Head of caudate nucleus (tissue), 42 donors: ENCODE data around the gene FUT4.
"Not testable (repeated sequence)": the region's sequence is repeated elsewhere in the genome, so short reads cannot be mapped to it uniquely, and the experiment has no call there.

Source experiments
- DNase-seq, 42 donors: peaks; one replicate each; pipeline versions ENCODE4 v3.0.0 to v3.0.0-alpha.2; 2020 to 2021; ENCODE audit warnings: mixed read lengths in 7 of 42
- intact Hi-C: fragments of 100-400 bp; cut with DNase I; formaldehyde crosslinking; loops from one replicate; pipeline ENCODE4 v1.15.0; 2022

The FUT4 gene

GRCh38 chr11:94526645-94527438, 16.9 kb upstream of the FUT4 start:
- no peak for DNase-seq
- intact Hi-C loops, result no loop called here

DNA sequence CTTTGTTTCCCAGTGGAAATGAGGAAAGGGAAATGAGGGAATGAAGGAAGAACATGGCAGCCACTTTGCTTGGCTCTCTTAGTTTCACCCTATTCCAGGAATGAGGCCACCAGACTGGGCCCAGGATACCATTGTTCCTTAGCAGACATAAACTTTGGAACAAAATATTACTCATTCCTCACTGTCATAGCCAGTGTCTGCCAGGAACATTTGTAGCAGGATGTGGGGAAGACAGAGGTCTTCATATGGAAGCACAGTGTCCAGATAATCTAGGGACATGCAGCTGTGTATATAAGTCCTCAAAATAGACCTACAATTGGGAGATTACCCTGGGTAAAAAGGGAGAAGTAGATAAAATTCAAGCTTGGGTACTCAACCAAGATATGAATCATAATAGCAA, 15.2 kb upstream of the FUT4 start:
- DNase-seq, result no peak
- intact Hi-C loops, result no loop called here

- DNase-seq, result no peak
- intact Hi-C loops, result no loop called here
Measured at GRCh38 chr11:94532211-94532610, 11.5 kb upstream of the FUT4 start.

GRCh38 chr11:94533206-94533605, 10.5 kb upstream of the FUT4 start:
- no peak for DNase-seq
- intact Hi-C loops, result no loop called here

DNA sequence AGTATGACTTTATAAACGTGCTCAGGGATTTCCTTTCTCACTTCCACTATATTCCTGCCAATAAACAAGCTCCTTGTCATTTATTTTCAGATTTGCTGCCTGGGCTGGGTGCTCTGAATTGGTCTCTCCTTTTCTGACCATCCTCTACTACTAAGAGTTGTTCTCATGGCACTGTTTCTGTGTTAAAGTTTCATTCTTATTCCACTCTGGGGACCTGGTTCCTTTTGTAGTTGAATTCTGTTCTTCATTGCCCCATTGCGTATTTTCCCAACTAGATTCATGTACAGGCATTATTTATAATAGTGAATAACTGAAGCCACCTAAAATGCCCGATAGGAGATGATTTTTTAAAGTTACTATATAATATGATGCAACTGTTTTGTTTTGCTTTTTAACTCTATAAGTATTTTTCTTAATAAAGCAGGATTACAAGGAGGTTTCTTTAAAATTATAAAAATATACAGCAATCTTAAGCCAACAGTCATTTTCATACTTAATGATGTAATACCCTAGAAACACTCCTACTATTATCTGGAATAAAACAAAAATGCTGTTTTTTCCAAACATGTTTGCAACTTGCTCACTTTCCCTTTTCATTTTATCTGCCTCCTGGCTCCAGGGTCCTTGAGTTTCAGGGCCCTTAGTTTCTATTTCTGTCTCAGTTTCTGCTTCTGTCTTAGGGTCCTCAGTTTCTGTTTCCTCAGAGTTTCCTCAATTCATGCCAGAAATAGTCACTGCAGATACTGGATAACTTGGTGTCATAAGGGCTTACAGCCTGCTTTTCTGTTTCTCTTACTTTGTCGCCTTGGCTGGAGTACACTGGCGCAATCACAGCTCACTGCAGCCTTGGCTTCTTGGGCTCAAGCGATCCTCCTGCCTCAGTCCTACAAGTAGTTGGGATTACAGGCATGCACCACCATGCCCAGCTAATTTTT, 9.8 kb upstream of the FUT4 start:
- no peak for DNase-seq
- intact Hi-C loops, result no loop called here

- intact Hi-C loops, result no loop called here
- no peak for DNase-seq
Measured at GRCh38 chr11:94536386-94536785, 7.3 kb upstream of the FUT4 start.

GRCh38 chr11:94537031-94537600, 6.6 kb upstream of the FUT4 start:
- DNase-seq, result no peak
- intact Hi-C loops, result no loop called here

GRCh38 chr11:94539420-94539819, 4.3 kb upstream of the FUT4 start:
- intact Hi-C loops, result no loop called here
- no peak for DNase-seq

DNA sequence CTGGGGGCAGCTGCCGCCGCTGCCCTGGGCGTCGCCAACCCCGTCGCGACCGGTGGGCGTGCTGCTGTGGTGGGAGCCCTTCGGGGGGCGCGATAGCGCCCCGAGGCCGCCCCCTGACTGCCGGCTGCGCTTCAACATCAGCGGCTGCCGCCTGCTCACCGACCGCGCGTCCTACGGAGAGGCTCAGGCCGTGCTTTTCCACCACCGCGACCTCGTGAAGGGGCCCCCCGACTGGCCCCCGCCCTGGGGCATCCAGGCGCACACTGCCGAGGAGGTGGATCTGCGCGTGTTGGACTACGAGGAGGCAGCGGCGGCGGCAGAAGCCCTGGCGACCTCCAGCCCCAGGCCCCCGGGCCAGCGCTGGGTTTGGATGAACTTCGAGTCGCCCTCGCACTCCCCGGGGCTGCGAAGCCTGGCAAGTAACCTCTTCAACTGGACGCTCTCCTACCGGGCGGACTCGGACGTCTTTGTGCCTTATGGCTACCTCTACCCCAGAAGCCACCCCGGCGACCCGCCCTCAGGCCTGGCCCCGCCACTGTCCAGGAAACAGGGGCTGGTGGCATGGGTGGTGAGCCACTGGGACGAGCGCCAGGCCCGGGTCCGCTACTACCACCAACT, 1.0 kb downstream of the FUT4 start:
- intact Hi-C loops, result no loop called here
- peak in 8 of 42 donors; percentile 11 to 48 (median 25) for DNase-seq

- peak in 1 of 42 donors; percentile 7 for DNase-seq
- intact Hi-C loops, result no loop called here
Measured at GRCh38 chr11:94545264-94546161, 1.8 kb downstream of the FUT4 start.

DNA sequence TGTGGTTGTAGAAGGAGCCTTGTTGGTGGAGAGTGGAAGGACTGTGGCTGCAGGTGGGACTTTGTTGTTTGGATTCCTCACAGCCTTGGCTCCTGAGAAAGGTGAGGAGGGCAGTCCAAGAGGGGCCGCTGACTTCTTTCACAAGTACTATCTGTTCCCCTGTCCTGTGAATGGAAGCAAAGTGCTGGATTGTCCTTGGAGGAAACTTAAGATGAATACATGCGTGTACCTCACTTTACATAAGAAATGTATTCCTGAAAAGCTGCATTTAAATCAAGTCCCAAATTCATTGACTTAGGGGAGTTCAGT, 2.4 kb downstream of the FUT4 start:
- intact Hi-C loops, result no loop called here
- no peak for DNase-seq

DNA sequence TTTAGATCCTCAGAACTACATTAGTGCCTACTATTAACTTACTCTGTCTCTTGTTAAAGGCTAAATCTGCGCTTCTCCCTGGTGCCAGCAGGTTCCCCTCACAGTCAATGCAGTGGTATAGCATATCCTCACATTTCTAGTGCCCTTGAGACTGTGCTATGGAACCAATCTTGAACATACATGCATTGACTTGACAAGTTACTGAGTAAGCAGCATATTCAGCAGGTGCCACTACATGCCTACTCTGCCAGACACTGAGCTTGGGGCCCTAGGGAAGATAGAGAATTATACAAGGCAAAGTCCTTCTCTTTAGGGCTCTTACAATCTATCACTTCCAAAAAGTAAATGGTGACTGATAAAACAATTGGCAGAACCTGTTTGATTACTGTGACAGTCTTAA, 3.2 kb downstream of the FUT4 start:
- no peak for DNase-seq
- intact Hi-C loops, result no loop called here

- intact Hi-C loops, result no loop called here
- no peak for DNase-seq
Measured at GRCh38 chr11:94549146-94549545, 5.4 kb downstream of the FUT4 start.

- intact Hi-C loops, result no loop called here
- no peak for DNase-seq
Measured at GRCh38 chr11:94550513-94550912, 6.8 kb downstream of the FUT4 start.

DNA sequence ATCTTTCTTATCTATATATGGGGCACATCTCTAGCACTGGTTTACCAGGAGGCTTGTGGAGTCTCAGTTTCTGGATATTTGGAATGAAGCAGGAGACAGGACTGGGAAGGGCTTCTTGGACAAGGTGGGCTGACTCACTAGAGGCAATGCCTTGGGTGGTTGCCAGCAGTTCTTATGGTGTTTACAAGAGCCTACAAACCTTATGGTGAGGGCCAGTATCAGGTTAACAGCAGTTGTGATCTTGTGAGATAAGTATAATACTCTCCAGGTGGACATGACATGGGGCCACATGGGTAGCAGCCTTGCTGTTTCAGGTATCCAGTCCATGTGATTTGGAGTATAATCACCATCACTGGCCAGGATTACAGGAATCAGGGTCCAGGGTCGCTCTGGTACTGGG, 10.2 kb downstream of the FUT4 start:
- DNase-seq, result no peak
- intact Hi-C loops, result no loop called here

DNA sequence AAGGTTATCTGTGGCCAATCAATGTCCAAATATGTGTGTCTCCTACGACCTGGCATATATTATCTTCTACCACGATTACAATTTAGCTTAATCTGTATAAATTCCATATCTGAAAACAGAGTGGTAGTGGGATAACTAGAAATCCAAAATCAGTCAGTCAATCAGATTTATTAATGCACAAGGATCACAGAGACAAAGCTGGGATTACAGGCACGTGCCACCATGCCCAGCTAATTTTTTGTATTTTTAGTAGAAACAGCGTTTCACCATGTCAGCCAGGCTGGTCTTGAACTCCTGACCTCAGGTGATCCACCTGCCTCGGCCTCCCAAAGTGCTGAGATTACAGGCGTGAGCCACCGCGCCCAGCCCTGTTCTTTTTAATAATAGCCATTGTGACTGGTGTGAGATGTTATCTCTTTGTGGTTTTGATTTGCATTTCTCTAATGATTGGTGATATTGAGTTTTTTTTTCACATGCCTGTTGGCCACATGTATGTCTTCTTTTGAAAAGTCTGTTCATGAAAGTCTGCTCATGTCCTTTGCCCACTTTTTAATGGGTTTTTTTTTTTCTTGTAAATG, 12.1 kb downstream of the FUT4 start:
- DNase-seq, intact Hi-C loops: not testable (repeated sequence)

DNA sequence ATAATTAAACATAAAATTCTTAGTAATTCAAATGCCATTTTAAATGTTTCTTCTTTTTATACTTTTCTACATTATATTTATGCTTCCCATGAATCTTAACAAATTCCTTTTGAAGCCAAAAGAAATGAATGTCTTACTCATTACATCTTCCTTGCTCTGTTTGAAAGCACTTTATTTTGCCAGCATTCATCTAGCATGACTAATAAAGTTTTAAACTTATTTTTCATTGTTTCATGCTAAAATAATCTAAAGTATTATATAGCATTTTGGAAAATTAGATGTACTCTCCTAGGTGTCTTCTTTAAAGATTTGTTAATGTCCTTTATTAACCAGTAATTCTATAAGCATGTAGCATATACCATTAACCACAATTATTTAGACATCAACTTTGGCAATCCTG, 13.7 kb downstream of the FUT4 start:
- DNase-seq, result no peak
- intact Hi-C loops, result no loop called here

DNA sequence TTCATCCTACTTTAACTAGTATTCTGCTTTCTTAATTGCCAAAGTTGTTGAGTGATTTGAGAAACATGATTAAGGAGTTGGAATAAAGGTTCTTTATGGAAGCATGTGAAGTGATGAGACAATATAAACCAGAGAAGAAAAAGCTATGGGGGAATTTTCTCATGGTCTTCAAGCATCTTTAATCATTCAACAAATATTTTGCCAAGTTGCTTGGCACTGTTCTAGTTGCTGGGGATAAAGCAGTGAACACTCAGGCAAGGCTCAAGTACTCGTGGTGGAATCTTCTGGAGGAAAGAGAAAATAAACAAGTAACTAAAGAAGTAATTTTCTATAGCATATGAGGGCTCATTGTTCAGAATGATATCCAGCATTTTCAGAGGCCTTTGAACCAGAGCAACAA, 14.3 kb downstream of the FUT4 start:
- DNase-seq, result no peak
- intact Hi-C loops, result no loop called here

- intact Hi-C loops, result no loop called here
- no peak for DNase-seq
Measured at GRCh38 chr11:94558468-94558867, 14.7 kb downstream of the FUT4 start.
